GM18867 (cell line): ENCODE measurements around the gene ZNF438.

Source experiments
- ATAC-seq: cut with Tn5 transposase; IDR thresholded peaks from one replicate; pipeline ENCODE4 v1.9.1; 2021; ENCODE audit warnings: mild to moderate bottlenecking, moderate library complexity; ENCODE audit not compliant: unreplicated experiment

The ZNF438 gene

DNA sequence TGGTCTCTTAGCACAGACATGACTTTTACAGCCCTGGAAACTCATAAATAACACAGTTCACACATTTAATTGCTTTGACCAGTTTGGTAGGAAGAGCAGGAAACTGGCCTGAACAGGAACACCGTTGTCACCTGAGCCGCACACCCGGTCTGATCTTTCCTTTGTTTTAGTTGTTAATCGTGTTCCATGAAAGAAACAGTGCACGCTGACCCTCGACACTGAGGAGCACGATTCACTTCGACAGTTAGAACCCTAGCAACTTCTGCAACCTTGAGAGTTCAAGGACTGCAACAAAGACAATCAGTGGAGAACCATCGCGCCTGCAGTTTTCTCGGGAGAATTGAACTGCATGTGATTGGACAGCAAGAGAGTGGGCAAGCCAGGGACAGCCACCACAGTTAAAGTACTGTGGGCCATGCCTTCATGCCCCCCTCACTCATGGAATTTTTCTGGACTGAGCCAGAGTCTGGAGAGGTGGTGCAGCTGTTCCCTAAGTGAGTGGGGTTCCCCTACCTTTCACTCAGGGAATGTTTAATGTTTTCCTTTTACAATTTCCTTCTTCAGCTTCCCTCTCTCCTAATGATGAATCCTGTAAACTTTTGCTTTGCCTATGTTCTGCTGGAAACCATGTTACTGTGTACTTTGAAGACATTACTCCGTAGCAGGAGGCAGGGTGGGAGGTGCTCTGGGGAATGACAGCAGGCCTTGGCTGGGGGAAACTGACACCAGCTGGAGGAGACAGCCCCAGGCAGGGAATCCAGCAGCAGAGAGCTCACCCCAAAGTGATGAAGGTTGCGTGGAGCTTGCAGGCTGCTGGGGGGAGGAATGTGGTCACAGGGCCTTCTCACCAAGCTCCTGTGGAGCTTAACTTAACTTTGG lies 198.7 kb downstream of the ZNF438 start:
- no peak for ATAC-seq

GRCh38 chr10:30832001-30832748 lies 199.5 kb downstream of the ZNF438 start:
- no peak for ATAC-seq

DNA sequence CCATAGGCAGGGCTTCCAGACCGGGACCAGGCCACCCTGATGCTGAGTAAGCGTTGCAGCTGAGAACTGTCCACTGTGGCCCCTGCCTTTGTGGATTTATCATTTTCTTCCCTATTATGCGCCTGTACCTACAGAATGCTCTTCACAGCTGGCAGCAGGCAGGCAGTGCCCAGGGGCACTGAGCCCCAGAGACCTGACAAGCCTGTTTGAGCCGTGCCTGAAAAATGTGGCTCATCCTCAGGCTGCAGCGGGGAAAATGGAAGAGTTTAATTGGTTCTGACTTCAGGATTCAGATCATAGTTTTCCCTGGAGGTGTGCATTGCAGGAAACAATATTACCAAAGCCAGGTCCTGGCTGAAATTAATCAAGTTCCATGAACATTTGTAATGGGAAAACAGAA lies 200.2 kb downstream of the ZNF438 start:
- no peak for ATAC-seq

GRCh38 chr10:30830315-30831230 lies 201.1 kb downstream of the ZNF438 start:
- ATAC-seq = no peak

DNA sequence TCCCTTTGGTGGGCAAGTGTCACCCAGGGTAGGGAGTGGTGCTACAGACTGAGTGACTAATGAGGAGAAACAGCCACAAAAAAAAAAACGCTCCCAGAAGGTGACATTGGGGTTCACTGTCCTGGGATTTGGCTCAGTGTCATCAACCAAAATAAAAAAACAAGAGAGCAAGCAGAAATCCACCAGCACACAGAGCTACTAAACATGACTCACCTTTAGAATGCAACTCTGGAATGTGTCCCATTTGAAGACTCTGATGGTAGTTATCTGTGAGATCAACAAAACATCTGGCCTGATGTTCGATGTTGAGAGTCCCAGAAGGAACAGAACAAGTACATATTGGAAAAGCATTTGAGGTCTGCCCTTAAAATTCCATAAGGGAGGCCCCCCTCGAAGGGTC lies 201.8 kb downstream of the ZNF438 start:
- ATAC-seq = no peak

DNA sequence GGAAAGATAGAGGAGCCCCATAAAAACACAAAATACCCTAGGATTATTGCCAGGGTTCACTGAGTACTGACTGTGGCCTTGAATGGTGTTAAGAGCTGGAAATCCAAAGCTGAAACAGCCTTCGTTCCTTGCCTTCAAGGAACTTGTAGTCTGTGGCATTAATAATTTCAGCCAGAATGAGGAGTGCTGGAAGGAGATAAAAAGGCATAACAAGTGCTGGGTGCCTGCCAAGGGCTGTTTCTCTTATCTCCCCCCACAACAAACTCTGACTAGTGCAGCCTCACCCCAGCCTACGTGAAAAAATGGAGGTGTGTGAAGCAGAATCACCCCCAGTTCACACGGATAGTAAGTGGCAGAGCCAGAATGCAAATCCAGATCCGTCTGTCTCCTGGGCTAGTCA lies 203.0 kb downstream of the ZNF438 start:
- ATAC-seq = no peak

GRCh38 chr10:30828164-30828563 lies 203.5 kb downstream of the ZNF438 start:
- no peak for ATAC-seq

GRCh38 chr10:30827531-30828120 lies 204.0 kb downstream of the ZNF438 start:
- ATAC-seq = no peak

DNA sequence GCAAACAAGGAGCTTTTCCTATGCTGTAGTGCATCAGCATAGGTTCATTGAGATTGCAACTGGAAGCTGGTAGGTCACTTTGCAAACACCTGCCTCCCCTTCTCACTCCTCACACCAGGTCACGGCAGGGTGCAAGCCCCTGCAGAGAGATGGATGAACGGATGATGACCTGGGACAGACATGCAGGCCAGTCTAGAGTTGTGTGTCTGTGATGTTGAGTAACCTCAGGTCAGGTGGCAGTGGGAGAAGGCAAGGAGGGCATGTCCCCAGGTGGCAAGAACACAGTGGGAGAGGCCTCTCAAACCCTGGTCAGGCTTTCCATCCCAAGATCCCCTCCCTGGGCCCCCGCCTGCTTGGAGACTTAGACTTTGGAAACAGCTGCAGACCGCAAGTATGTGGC lies 205.0 kb downstream of the ZNF438 start:
- ATAC-seq = no peak

DNA sequence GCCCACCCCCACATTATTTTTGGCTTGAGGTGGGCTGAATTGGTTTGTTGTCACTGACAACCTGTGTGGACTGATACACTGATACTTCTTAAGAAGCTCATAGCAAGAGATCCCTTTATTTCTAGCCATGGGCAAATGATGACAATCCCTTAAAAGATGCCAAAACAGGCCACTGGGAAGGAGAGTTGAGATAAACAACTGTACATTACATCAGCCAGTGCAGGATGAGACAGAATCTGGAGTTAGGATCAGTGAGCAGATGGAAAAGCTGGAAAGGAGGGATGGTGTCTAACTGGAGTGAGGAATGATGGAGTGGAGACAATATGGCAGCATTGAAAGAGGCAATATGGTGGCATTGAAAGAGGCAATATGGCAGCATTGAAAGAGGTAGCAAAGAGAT lies 206.2 kb downstream of the ZNF438 start:
- ATAC-seq = no peak

GRCh38 chr10:30825022-30825421 lies 206.6 kb downstream of the ZNF438 start:
- no peak for ATAC-seq

DNA sequence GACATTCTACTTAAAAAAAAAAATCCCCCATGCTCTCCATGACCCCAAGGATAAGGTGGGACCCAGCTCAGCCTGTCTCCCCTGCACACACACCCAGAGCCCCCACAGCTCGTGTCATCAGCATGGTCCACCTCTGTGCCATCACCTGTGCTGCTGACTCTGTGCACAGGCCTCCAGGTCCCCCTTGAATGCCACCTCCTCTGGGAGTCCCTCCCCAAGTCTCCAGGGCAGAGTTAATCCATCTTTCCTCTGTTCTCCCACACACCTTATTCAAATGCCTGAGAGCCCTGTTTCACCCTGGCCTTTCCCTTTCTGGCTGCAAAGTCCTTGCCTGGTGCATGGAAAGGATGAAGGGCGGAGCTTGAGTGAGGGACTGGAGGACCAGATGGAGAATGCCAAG lies 208.0 kb downstream of the ZNF438 start:
- no peak for ATAC-seq

DNA sequence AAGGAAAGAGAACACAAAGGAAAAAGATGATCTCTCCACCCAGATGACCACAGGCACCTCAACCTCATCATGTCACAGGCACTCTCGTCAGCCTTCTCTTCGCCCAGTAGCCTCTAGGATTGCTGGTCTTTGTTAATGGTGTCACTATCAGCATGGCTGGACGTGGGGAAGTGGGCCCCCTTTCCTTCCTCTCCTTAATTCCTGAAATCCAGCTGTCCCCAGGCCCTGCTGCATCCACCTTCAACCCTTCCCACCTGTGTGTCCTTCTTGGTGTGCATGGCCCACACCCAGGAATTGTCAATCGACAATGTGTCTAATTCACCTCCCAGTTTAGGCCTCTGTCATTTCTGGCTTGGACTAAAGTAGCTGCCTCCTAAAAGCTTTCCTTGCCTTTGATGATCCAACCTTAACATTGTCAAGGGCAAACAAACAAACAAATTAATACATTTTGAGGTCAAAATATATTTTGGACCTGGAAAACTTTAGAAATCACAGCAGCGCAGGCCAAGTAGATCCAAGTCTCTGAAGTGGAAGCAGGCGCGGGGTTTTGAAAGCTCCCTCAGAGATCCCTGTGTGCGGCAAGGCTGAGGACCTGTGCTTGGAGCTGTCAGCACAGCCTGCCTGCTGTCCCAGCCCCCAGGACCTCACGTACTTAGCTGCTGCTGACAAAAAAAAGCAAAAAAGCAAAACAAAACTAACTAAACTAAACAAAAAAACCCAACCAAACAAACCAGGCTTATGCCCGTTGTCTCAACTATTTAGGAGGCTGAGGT lies 208.8 kb downstream of the ZNF438 start:
- no peak for ATAC-seq

GRCh38 chr10:30821994-30822692 lies 209.5 kb downstream of the ZNF438 start:
- no peak for ATAC-seq

- no peak for ATAC-seq
Measured at GRCh38 chr10:30821261-30821993, 210.2 kb downstream of the ZNF438 start.

DNA sequence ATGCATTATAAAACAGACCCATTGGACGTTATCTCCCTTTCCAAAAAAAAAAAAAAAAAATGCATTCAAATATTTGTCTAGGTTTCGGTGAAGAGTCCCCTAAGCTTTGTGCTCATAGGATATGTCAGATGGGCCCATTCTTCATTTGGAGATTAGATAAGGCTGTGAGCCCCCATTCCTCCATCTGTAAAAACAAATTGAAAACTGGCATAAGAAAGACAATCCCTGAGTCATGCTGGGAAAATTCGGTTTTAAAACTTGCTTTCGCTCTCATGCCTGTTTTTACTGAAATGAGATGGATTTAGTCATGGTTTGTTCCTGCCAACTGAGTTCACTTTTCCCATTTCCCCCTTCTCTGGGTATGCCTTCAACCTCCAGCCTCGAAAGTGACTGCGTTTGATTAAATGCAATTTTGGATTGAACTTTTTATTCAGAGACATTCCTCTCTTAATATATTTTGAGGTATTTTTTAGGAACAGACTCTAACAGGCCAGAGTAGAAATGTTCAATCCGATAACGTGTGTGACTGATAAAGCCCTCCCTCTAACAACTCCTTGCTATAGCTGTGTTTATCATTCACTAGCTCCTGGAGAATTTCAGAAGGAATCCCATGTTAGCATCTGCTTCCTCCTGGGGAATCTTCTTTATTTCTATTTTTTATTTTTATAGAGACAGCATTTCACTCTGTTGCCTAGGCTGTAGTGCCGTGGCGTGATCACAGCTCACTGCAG lies 211.2 kb downstream of the ZNF438 start:
- no peak for ATAC-seq

- no peak for ATAC-seq
Measured at GRCh38 chr10:30819341-30820181, 212.1 kb downstream of the ZNF438 start.
